ENCODE measurements around the gene PICALM. TPM values are rescaled to one million over a fixed set of nuclear protein-coding genes. Genes with fewer than 3 reads are reported as not detected.

Gene PICALM
- total RNA-seq, 1 donor: 318 TPM

GRCh38 chr11:86068138-86068871 is 579 bp downstream of the PICALM start:
- peak overlapping the region; percentile 90 for H3K4me3 ChIP-seq (ENCODE audit: low read depth, low read length)
- peak; percentile 43 for DNase-seq (ENCODE audit: low read depth)
- TF ChIP-seq CTCF (IDR thresholded peaks at IDR 0.05; ENCODE audit: insufficient read depth, low read length): no peak

GRCh38 chr11:86067851-86068137 is 1.1 kb downstream of the PICALM start:
- DNase-seq (ENCODE audit: low read depth): no peak
- TF ChIP-seq CTCF (IDR thresholded peaks at IDR 0.05; ENCODE audit: insufficient read depth, low read length): no peak
- peak overlapping the region; percentile 90 for H3K4me3 ChIP-seq (ENCODE audit: low read depth, low read length)

- TF ChIP-seq CTCF (IDR thresholded peaks at IDR 0.05; ENCODE audit: insufficient read depth, low read length): no peak
- peak; percentile 37 for DNase-seq (ENCODE audit: low read depth)
- H3K4me3 ChIP-seq (ENCODE audit: low read depth, low read length): peak overlapping the region; percentile 90
These were observed 1.7 kb downstream of the PICALM start for GRCh38 chr11:86067009-86067850.

GRCh38 chr11:86066657-86067008 is 2.3 kb downstream of the PICALM start:
- TF ChIP-seq CTCF (IDR thresholded peaks at IDR 0.05; ENCODE audit: insufficient read depth, low read length): no peak
- DNase-seq (ENCODE audit: low read depth): no peak
- peak overlapping the region; percentile 90 for H3K4me3 ChIP-seq (ENCODE audit: low read depth, low read length)

GRCh38 chr11:86066033-86066432 is 2.9 kb downstream of the PICALM start:
- no peak for DNase-seq (ENCODE audit: low read depth)
- H3K4me3 ChIP-seq (ENCODE audit: low read depth, low read length): peak overlapping the region; percentile 90
- TF ChIP-seq CTCF (IDR thresholded peaks at IDR 0.05; ENCODE audit: insufficient read depth, low read length): no peak

- TF ChIP-seq CTCF (IDR thresholded peaks at IDR 0.05; ENCODE audit: insufficient read depth, low read length): no peak
- peak overlapping the region; percentile 23 for H3K4me3 ChIP-seq (ENCODE audit: low read depth, low read length)
- DNase-seq (ENCODE audit: low read depth): peak; percentile 35
These were observed 4.6 kb downstream of the PICALM start for GRCh38 chr11:86064220-86064803.

Data from fibroblast of the aortic adventitia (primary cell).